ENCODE measurements around the gene SERPINB7.

DNA sequence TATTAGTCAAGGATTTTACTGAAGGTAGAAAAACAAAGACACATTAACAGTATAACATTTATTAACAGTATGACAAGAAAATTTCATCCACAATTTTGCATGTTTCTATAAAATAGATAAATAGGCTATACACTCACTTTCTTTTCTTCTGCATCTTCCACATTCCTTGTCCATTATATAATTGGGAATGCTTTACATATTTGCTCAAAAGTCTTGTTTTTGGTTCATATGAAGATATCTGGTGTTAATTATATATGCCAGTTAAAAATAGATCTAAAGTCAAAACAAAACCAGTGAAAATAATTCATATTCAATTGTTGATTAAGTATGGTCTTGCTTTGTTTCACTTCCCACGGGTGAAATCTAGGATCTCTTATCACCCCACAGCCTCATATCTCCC is 53.4 kb downstream of the SERPINB7 start:
- TF ChIP-seq, protein P1, sequence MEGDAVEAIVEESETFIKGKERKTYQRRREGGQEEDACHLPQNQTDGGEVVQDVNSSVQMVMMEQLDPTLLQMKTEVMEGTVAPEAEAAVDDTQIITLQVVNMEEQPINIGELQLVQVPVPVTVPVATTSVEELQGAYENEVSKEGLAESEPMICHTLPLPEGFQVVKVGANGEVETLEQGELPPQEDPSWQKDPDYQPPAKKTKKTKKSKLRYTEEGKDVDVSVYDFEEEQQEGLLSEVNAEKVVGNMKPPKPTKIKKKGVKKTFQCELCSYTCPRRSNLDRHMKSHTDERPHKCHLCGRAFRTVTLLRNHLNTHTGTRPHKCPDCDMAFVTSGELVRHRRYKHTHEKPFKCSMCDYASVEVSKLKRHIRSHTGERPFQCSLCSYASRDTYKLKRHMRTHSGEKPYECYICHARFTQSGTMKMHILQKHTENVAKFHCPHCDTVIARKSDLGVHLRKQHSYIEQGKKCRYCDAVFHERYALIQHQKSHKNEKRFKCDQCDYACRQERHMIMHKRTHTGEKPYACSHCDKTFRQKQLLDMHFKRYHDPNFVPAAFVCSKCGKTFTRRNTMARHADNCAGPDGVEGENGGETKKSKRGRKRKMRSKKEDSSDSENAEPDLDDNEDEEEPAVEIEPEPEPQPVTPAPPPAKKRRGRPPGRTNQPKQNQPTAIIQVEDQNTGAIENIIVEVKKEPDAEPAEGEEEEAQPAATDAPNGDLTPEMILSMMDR (IDR thresholded peaks at IDR 0.05): no peak
- no peak for TF ChIP-seq EP300 (IDR thresholded peaks at IDR 0.05)

All from sigmoid colon (tissue), 4 donors.